K562 (cell line): ENCODE measurements around the gene ZCCHC14. TPM values are rescaled to one million over a fixed set of nuclear protein-coding genes. Genes with fewer than 3 reads are reported as not detected.

Experiments
- ATAC-seq: fragments of 200-7000 bp; cut with Tn5 transposase; 3 replicates; pipeline ENCODE4 v1.9.1; 2020; ENCODE audit warnings: moderate library complexity
- BruUV-seq: library from RNA; stranded (reverse); fragments of 400-500 nt; replicated peaks from 2 replicates; lab custom pipeline; 2021; lab: Mats Ljungman, UMichigan
- CTCF ChIA-PET: fragments of 300-600 bp; formaldehyde crosslinking; extraction: SDS; loops from one replicate; lab custom pipeline; 2021; ENCODE audit warnings: low intra/inter-chr PET ratio; lab: Yijun Ruan, JAX
- POLR2A ChIA-PET: fragments of 300-600, 350-650 bp; sonication (Branson Sonifier 250); formaldehyde crosslinking; extraction: SDS; loops from one replicate; lab custom pipeline; 2021; ENCODE audit warnings: antibody characterized with exemption, inconsistent platforms; lab: Yijun Ruan, JAX
- DNase-seq, 4 experiments: peaks; one replicate each; pipeline versions ENCODE4 v3.0.0 to v3.0.0-alpha.2; 2011 to 2018; ENCODE audit warnings: low spot score in 3 of 4, mixed read lengths in 3 of 4; ENCODE audit errors: extremely low read depth in 1 of 4
- FAIRE-seq: peaks from 2 replicates; lab custom pipeline; 2011; peaks lifted over from hg19 to GRCh38; lab: Jason Lieb, UNC
- H2AFZ ChIP-seq: 2 replicates; pipeline ENCODE4 v1.6.0; 2011; ENCODE audit warnings: low read depth, low read length, control low read depth, inconsistent platforms
- H3K27ac ChIP-seq: fragments of 200-600 bp; 3 replicates; pipeline ENCODE4 v1.8.0; 2011; ENCODE audit warnings: low read depth, mild to moderate bottlenecking, control low read depth, inconsistent platforms, low read length, moderate library complexity, mixed read lengths; ENCODE audit errors: extremely low read depth
- H3K27me3 ChIP-seq, 2 experiments: fragments of 300-600 bp in 1 of 2; 2 replicates in 1 of 2; 3 replicates in 1 of 2; pipeline versions ENCODE4 v1.6.0 to v1.8.0; 2011; ENCODE audit warnings: inconsistent platforms in 2 of 2, low read length in 2 of 2, mild to moderate bottlenecking in 1 of 2, mixed read lengths in 1 of 2, moderate library complexity in 1 of 2; ENCODE audit not compliant: control insufficient read depth in 2 of 2, insufficient read depth in 2 of 2
- H3K36me3 ChIP-seq: fragments of 300-600 bp; 3 replicates; pipeline ENCODE4 v1.8.0; 2011; ENCODE audit warnings: mild to moderate bottlenecking, low read length, inconsistent platforms; ENCODE audit not compliant: control insufficient read depth, insufficient read depth
- H3K4me1 ChIP-seq, 2 experiments: fragments of 200-600 bp in 1 of 2; replicated peaks in 1 of 2; 2 replicates in 1 of 2; 3 replicates in 1 of 2; pipeline versions ENCODE4 v1.5.1 to v1.8.0; 2011; ENCODE audit warnings: inconsistent platforms in 2 of 2, low read length in 2 of 2, mild to moderate bottlenecking in 1 of 2, mixed read lengths in 1 of 2, moderate library complexity in 1 of 2; ENCODE audit not compliant: control insufficient read depth in 2 of 2, insufficient read depth in 2 of 2
- H3K4me2 ChIP-seq: 2 replicates; pipeline ENCODE4 v1.6.1; 2011; ENCODE audit warnings: low read length, control low read depth, inconsistent platforms, mixed read lengths; ENCODE audit not compliant: insufficient read depth
- H3K4me3 ChIP-seq: fragments of 200-600 bp; sonication (generic), shearing (Covaris generic); 2 replicates; pipeline ENCODE4 v1.5.1; 2016; ENCODE audit warnings: control low read depth, inconsistent platforms
- H3K79me2 ChIP-seq: fragments of 200-600 bp; 3 replicates; pipeline ENCODE4 v1.8.0; 2011; ENCODE audit warnings: low read length, inconsistent platforms; ENCODE audit not compliant: control insufficient read depth, insufficient read depth
- H3K9ac ChIP-seq, 2 experiments: 2 replicates each; pipeline versions ENCODE4 v1.6.0 to v1.6.1; 2011; ENCODE audit warnings: low read depth in 2 of 2, low read length in 2 of 2, control low read depth in 1 of 2, inconsistent platforms in 1 of 2, mild to moderate bottlenecking in 1 of 2, mixed read lengths in 1 of 2; ENCODE audit not compliant: insufficient read depth in 1 of 2
- H3K9me1 ChIP-seq: one replicate; pipeline ENCODE4 v1.6.0; 2011; ENCODE audit warnings: inconsistent platforms, mild to moderate bottlenecking, low read length, moderate library complexity; ENCODE audit not compliant: control insufficient read depth, insufficient read depth
- H3K9me3 ChIP-seq: replicated peaks from 2 replicates; pipeline ENCODE4 v1.5.1; 2011; ENCODE audit warnings: low read depth, low read length, inconsistent platforms; ENCODE audit not compliant: control insufficient read depth, insufficient read depth
- H4K20me1 ChIP-seq: replicated peaks from 2 replicates; pipeline ENCODE4 v1.6.1; 2011; ENCODE audit warnings: low read length, inconsistent platforms, mixed read lengths; ENCODE audit not compliant: control insufficient read depth, insufficient read depth
- CEBPB ChIP-seq: fragments of 450-650 bp; IDR thresholded peaks from 2 replicates; pipeline ENCODE4 v1.6.1; 2016; ENCODE audit warnings: missing genetic modification characterization, missing compliant biosample characterization
- DDX20 ChIP-seq: fragments of 450-650 bp; IDR thresholded peaks from 2 replicates; pipeline ENCODE4 v1.6.1; 2016; ENCODE audit warnings: missing genetic modification characterization, low read depth, mild to moderate bottlenecking, missing compliant biosample characterization, moderate library complexity
- DNMT1 ChIP-seq: fragments of 450-650 bp; IDR thresholded peaks from 2 replicates; pipeline ENCODE4 v1.6.1; 2016; ENCODE audit warnings: antibody characterized with exemption, mild to moderate bottlenecking
- FOXM1 ChIP-seq, 2 experiments: fragments of 450-650 bp in 1 of 2; sonication (generic) in 1 of 2; formaldehyde crosslinking in 1 of 2; IDR thresholded peaks; 2 replicates each; pipeline versions ENCODE4 v1.6.1 to v1.9.0; 2017 to 2022; ENCODE audit warnings: low read depth in 2 of 2, mild to moderate bottlenecking in 2 of 2, missing genetic modification reagents in 1 of 2, moderate library complexity in 1 of 2
- NFYB ChIP-seq: IDR thresholded peaks from 2 replicates; pipeline ENCODE4 v1.6.1; 2011; ENCODE audit warnings: mild to moderate bottlenecking, moderate library complexity; ENCODE audit not compliant: insufficient read length; ENCODE audit errors: extremely low read depth
- NR4A1 ChIP-seq, 2 experiments: fragments of 250-450 bp in 1 of 2; fragments of 450-650 bp in 1 of 2; sonication (Bioruptor Pico) in 1 of 2; IDR thresholded peaks; 2 replicates each; pipeline versions ENCODE4 v1.4.0 to v1.6.1; 2016 to 2020; ENCODE audit warnings: mild to moderate bottlenecking in 2 of 2, missing compliant biosample characterization in 1 of 2, missing genetic modification characterization in 1 of 2, moderate library complexity in 1 of 2
- PRPF4 ChIP-seq: fragments of 200-400 bp; formaldehyde crosslinking; IDR thresholded peaks from one replicate; pipeline ENCODE4 v1.6.1; 2017; ENCODE audit warnings: low read length, low read depth, mild to moderate bottlenecking; ENCODE audit not compliant: insufficient read depth, poor library complexity, severe bottlenecking
- SRSF3 ChIP-seq: fragments of 200-400 bp; formaldehyde crosslinking; IDR thresholded peaks from 2 replicates; pipeline ENCODE4 v1.6.1; 2016; ENCODE audit warnings: mild to moderate bottlenecking, low read length, moderate library complexity; ENCODE audit not compliant: insufficient read depth
- ZNF766 ChIP-seq: fragments of 200-800 bp; sonication (Bioruptor generic); conservative IDR thresholded peaks from 2 replicates; pipeline ENCODE4 v1.6.1; 2016; ENCODE audit warnings: missing genetic modification characterization, missing compliant biosample characterization
- WGBS: fragments of 100-300 bp; shearing (Covaris generic); methylation state at CpG from one replicate; pipeline ENCODE4 v1.1.6; 2016; ENCODE audit warnings: low coverage, mixed read lengths; ENCODE audit not compliant: insufficient coverage; ENCODE audit errors: missing lambda C conversion rate; 5-methylcytosine and 5-hydroxymethylcytosine counted together
- in situ Hi-C: fragments of 300-500 bp; cut with MboI; formaldehyde crosslinking; loops from 4 replicates; pipeline ENCODE4 v1.15.0; 2018; ENCODE audit warnings: inconsistent platforms, mixed read lengths
- intact Hi-C: fragments of 100-400 bp; cut with micrococcal nuclease; formaldehyde crosslinking; loops from 2 replicates; pipeline ENCODE4 v1.14.2; 2022
- polyA plus RNA-seq, 8 experiments: library from polyadenylated mRNA; depleted of rRNA in 4 of 8; stranded (reverse) in 5 of 8; unstranded in 3 of 8; fragments of >200 nt; fragmentation: Nextera tagmentation in 2 of 8; fragmentation: Illumina TruSeq in 1 of 8; extraction: Ambion mirVana in 2 of 8; extraction: Trizol in 1 of 8; gene quantifications; 2 replicates each; pipeline versions ENCODE4 v1.2.1 to v1.2.3, GENCODE V29; 2011 to 2014; ENCODE audit warnings: inconsistent platforms in 1 of 8, missing spikeins in 1 of 8
- total RNA-seq, 7 experiments: library from RNA; depleted of rRNA in 6 of 7; stranded (reverse); fragments of >200 nt in 6 of 7; fragmentation: Illumina TruSeq in 2 of 7; extraction: Trizol in 2 of 7; gene quantifications; 2 replicates each; pipeline versions ENCODE4 v1.2.1 to v1.2.3, GENCODE V29; 2011 to 2021; ENCODE audit warnings: low replicate concordance in 1 of 7
- TF ChIP-seq, protein P1 (sequence below): fragments of 450-650 bp; IDR thresholded peaks from 2 replicates; pipeline ENCODE4 v1.6.1; 2016; ENCODE audit warnings: missing biosample characterization, missing genetic modification characterization
- TF ChIP-seq, protein P2 (sequence below): sonication (generic); formaldehyde crosslinking; IDR thresholded peaks from 2 replicates; pipeline ENCODE4 v1.8.0; 2022; ENCODE audit warnings: mild to moderate bottlenecking, missing genetic modification reagents
- TF ChIP-seq, protein P3 (sequence below): sonication (generic); formaldehyde crosslinking; IDR thresholded peaks from 2 replicates; pipeline ENCODE4 v1.8.1; 2022; ENCODE audit warnings: missing genetic modification reagents
- TF ChIP-seq, protein P4 (sequence below): IDR thresholded peaks from 2 replicates; pipeline ENCODE4 v1.6.1; 2012; ENCODE audit warnings: low read depth, low read length, improper control_type of control experiment, borderline replicate concordance

The ZCCHC14 gene
- total and polyA plus RNA-seq, 9 of the 15 experiments (the other 6 are each of a cell fraction or from before 2014, with no cell fraction given): 1.5 to 12.4 (median 2.9) TPM

DNA sequence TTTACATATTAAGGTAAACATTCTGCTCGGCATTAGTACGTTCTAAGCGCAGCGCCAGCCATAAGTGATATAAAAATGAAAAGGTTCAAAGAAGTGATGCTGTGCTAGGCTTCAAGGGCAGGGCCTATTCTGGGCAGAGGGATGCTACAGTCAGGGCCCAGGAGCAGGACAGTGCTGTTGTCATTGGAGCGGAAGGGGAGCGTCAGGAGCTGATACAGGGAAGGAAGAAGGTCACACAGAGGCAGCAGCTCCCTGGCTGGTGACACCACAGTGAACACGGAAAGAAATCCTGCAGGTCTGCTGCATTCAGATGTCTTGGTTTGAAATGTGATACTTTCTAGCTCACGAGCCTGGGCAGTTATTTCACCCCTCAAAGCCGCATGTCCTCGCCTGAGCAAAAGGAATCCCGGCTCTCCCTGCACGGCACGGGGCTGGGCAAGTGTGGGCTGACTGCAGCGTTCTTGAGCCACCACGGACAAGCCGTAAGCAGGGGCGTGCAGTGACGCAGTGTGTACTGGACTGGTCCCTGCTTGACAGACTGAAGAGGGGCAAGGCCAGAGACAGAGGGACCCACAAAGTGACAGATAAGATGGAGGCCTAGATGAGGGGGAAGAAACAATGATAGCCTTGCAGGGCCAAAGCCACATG, 41.1 kb downstream of the ZCCHC14 start:
- Histone ChIP-seq H3K27ac (no peak overlapping the region), H3K79me2 (no peaks in the 10 kb centered on the region), H3K4me2 (no peak overlapping the region), H3K9me3 (no peaks in the 10 kb centered on the region), H3K27me3 (no peaks in the 10 kb centered on the region), H3K36me3 (peaks cover 17% of the 10 kb centered on the region; the same call in 1 of the 3 replicates), H2AFZ (no peak overlapping the region), H3K4me3 (no peak overlapping the region), H3K9me1 (no peaks in the 10 kb centered on the region), H4K20me1 (no peaks in the 10 kb centered on the region), H3K4me1 (peaks cover 0 to 11% of the 10 kb centered on the region in 2 experiments; a peak in 1 of 5 replicates), H3K9ac (peak overlapping the region in 1 of 2 experiments; percentile 31; a peak in 2 of 4 replicates)
- ATAC-seq (no peak), FAIRE-seq (no peak), DNase-seq (no peak)
- in situ Hi-C loops (no loop called here), intact Hi-C loops (no loop called here)
- 88% methylated on average over 18 of the region's 18 CpGs for WGBS
- no TSS peak for BruUV-seq
- POLR2A ChIA-PET: interaction anchor here (0.9 to 1.5 kb wide), 2 partner anchors 8 to 13 kb away, joined by 3 read pairs; no protein-coding TSS in a partner anchor
- CTCF ChIA-PET: no interaction called here
- TF ChIP-seq, protein P1, sequence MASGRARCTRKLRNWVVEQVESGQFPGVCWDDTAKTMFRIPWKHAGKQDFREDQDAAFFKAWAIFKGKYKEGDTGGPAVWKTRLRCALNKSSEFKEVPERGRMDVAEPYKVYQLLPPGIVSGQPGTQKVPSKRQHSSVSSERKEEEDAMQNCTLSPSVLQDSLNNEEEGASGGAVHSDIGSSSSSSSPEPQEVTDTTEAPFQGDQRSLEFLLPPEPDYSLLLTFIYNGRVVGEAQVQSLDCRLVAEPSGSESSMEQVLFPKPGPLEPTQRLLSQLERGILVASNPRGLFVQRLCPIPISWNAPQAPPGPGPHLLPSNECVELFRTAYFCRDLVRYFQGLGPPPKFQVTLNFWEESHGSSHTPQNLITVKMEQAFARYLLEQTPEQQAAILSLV (tag): no peak
- no peak for TF ChIP-seq NFYB
- TF ChIP-seq DNMT1: no peak
- TF ChIP-seq, protein P2, sequence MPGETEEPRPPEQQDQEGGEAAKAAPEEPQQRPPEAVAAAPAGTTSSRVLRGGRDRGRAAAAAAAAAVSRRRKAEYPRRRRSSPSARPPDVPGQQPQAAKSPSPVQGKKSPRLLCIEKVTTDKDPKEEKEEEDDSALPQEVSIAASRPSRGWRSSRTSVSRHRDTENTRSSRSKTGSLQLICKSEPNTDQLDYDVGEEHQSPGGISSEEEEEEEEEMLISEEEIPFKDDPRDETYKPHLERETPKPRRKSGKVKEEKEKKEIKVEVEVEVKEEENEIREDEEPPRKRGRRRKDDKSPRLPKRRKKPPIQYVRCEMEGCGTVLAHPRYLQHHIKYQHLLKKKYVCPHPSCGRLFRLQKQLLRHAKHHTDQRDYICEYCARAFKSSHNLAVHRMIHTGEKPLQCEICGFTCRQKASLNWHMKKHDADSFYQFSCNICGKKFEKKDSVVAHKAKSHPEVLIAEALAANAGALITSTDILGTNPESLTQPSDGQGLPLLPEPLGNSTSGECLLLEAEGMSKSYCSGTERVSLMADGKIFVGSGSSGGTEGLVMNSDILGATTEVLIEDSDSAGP (CRISPR knock-in tag): no peak
- no peak for TF ChIP-seq CEBPB (tag)
- TF ChIP-seq DDX20: no peak
- no peak for TF ChIP-seq FOXM1 (IDR thresholded peaks at IDR 0.05; ENCODE audit: low read depth)
- TF ChIP-seq FOXM1 (CRISPR knock-in tag; IDR thresholded peaks at IDR 0.05; ENCODE audit: low read depth): no peak
- no peak for TF ChIP-seq ZNF766 (CRISPR knock-in tag)
- no peak for TF ChIP-seq SRSF3
- TF ChIP-seq PRPF4: no peak
- TF ChIP-seq, protein P3, sequence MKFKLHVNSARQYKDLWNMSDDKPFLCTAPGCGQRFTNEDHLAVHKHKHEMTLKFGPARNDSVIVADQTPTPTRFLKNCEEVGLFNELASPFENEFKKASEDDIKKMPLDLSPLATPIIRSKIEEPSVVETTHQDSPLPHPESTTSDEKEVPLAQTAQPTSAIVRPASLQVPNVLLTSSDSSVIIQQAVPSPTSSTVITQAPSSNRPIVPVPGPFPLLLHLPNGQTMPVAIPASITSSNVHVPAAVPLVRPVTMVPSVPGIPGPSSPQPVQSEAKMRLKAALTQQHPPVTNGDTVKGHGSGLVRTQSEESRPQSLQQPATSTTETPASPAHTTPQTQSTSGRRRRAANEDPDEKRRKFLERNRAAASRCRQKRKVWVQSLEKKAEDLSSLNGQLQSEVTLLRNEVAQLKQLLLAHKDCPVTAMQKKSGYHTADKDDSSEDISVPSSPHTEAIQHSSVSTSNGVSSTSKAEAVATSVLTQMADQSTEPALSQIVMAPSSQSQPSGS (CRISPR knock-in tag): no peak
- TF ChIP-seq NR4A1 (CRISPR knock-in tag; IDR thresholded peaks at IDR 0.05): no peak
- no peak for TF ChIP-seq NR4A1 (tag; IDR thresholded peaks at IDR 0.05)
- TF ChIP-seq, protein P4, sequence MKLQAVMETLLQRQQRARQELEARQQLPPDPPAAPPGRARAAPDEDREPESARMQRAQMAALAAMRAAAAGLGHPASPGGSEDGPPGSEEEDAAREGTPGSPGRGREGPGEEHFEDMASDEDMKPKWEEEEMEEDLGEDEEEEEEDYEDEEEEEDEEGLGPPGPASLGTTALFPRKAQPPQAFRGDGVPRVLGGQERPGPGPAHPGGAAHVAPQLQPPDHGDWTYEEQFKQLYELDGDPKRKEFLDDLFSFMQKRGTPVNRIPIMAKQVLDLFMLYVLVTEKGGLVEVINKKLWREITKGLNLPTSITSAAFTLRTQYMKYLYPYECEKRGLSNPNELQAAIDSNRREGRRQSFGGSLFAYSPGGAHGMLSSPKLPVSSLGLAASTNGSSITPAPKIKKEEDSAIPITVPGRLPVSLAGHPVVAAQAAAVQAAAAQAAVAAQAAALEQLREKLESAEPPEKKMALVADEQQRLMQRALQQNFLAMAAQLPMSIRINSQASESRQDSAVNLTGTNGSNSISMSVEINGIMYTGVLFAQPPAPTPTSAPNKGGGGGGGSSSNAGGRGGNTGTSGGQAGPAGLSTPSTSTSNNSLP: no peak
